GM21528 (cell line): Measurements from ENCODE around the gene ATP1A3.
"Not testable (repeated sequence)": the region's sequence is repeated elsewhere in the genome, so short reads cannot be mapped to it uniquely, and the experiment has no call there.

Experiments used
- ATAC-seq: cut with Tn5 transposase; IDR thresholded peaks from one replicate; pipeline ENCODE4 v1.9.1; 2021; ENCODE audit warnings: mild to moderate bottlenecking, moderate library complexity; ENCODE audit not compliant: unreplicated experiment, low FRiP score

Gene ATP1A3

GRCh38 chr19:41955521-41955920 is 38.5 kb downstream of the ATP1A3 start:
- no peak for ATAC-seq

GRCh38 chr19:41951686-41952172 is 42.3 kb downstream of the ATP1A3 start:
- no peak for ATAC-seq

- no peak for ATAC-seq
Measured at GRCh38 chr19:41947091-41947490, 46.9 kb downstream of the ATP1A3 start.

- ATAC-seq: peak; percentile 70
Measured at GRCh38 chr19:41945135-41945766, 48.8 kb downstream of the ATP1A3 start.

GRCh38 chr19:41944336-41944735 is 49.7 kb downstream of the ATP1A3 start:
- ATAC-seq: no peak

- ATAC-seq: no peak
Measured at GRCh38 chr19:41941410-41942202, 52.4 kb downstream of the ATP1A3 start.

GRCh38 chr19:41940731-41941409 is 53.2 kb downstream of the ATP1A3 start:
- ATAC-seq: no peak

GRCh38 chr19:41939861-41940730 is 53.9 kb downstream of the ATP1A3 start:
- no peak for ATAC-seq

- ATAC-seq: not testable (repeated sequence)
Measured at GRCh38 chr19:41939209-41939608, 54.8 kb downstream of the ATP1A3 start.

GRCh38 chr19:41937525-41938468 is 56.2 kb downstream of the ATP1A3 start:
- ATAC-seq: no peak

GRCh38 chr19:41936961-41937360 is 57.1 kb downstream of the ATP1A3 start:
- ATAC-seq: no peak

GRCh38 chr19:41936416-41936850 is 57.6 kb downstream of the ATP1A3 start:
- ATAC-seq: no peak

GRCh38 chr19:41935760-41936415 is 58.1 kb downstream of the ATP1A3 start:
- ATAC-seq: no peak

GRCh38 chr19:41934849-41935374 is 59.1 kb downstream of the ATP1A3 start:
- no peak for ATAC-seq

- ATAC-seq: no peak
Measured at GRCh38 chr19:41933693-41934426, 60.2 kb downstream of the ATP1A3 start.

- no peak for ATAC-seq
Measured at GRCh38 chr19:41932720-41933332, 61.2 kb downstream of the ATP1A3 start.

GRCh38 chr19:41932259-41932719 is 61.7 kb downstream of the ATP1A3 start:
- no peak for ATAC-seq
